H9 (cell line): ENCODE data around the gene SYNE3. TPM values are rescaled to one million over a fixed set of nuclear protein-coding genes. Genes with fewer than 3 reads are reported as not detected.

Experiments
- DNase-seq: peaks from one replicate; pipeline ENCODE4 v3.0.0-alpha.2; 2017
- H2AFZ ChIP-seq: one replicate; pipeline ENCODE4 v1.6.1; 2013; ENCODE audit warnings: mild to moderate bottlenecking, low read length, control low read depth, moderate library complexity
- H2AK5ac ChIP-seq: 2 replicates; pipeline ENCODE4 v1.6.1; 2013; ENCODE audit warnings: low read length, control low read depth, mixed read lengths; ENCODE audit not compliant: insufficient read length
- H2BK120ac ChIP-seq: one replicate; pipeline ENCODE4 v1.6.1; 2013; ENCODE audit warnings: low read depth, mild to moderate bottlenecking, low read length, control low read depth, inconsistent platforms; ENCODE audit not compliant: poor library complexity, severe bottlenecking
- H2BK12ac ChIP-seq: 2 replicates; pipeline ENCODE4 v1.6.1; 2013; ENCODE audit warnings: low read length, control low read depth, mixed read lengths, low read depth; ENCODE audit not compliant: insufficient read length
- H2BK15ac ChIP-seq: 2 replicates; pipeline ENCODE4 v1.6.1; 2013; ENCODE audit warnings: low read depth, low read length, control low read depth
- H2BK20ac ChIP-seq: one replicate; pipeline ENCODE4 v1.6.1; 2013; ENCODE audit warnings: low read depth, mild to moderate bottlenecking, low read length, control low read depth, inconsistent platforms; ENCODE audit not compliant: poor library complexity, severe bottlenecking
- H2BK5ac ChIP-seq: 2 replicates; pipeline ENCODE4 v1.6.1; 2013; ENCODE audit warnings: low read length, control low read depth, mixed read lengths; ENCODE audit not compliant: insufficient read length
- H3K14ac ChIP-seq: 2 replicates; pipeline ENCODE4 v1.6.1; 2013; ENCODE audit warnings: low read length, control low read depth; ENCODE audit not compliant: insufficient read depth
- H3K18ac ChIP-seq: 2 replicates; pipeline ENCODE4 v1.6.1; 2013; ENCODE audit warnings: low read depth, mild to moderate bottlenecking, mixed read lengths, low read length, control low read depth; ENCODE audit not compliant: insufficient read length
- H3K23ac ChIP-seq: 2 replicates; pipeline ENCODE4 v1.6.1; 2013; ENCODE audit warnings: low read length, control low read depth, mixed read lengths, low read depth; ENCODE audit not compliant: insufficient read length
- H3K23me2 ChIP-seq: 2 replicates; pipeline ENCODE4 v1.6.1; 2013; ENCODE audit warnings: low read depth, mild to moderate bottlenecking, mixed read lengths, low read length, control low read depth; ENCODE audit not compliant: insufficient read length, poor library complexity, severe bottlenecking
- H3K27ac ChIP-seq: 2 replicates; pipeline ENCODE4 v1.5.1; 2013; ENCODE audit warnings: low read length, control low read depth, mixed read lengths, low read depth; ENCODE audit not compliant: insufficient read length
- H3K27me3 ChIP-seq: 2 replicates; pipeline ENCODE4 v1.6.1; 2013; ENCODE audit warnings: low read length, control low read depth, inconsistent platforms; ENCODE audit not compliant: insufficient read depth
- H3K4ac ChIP-seq: 2 replicates; pipeline ENCODE4 v1.6.1; 2013; ENCODE audit warnings: low read depth, mild to moderate bottlenecking, control low read depth, inconsistent platforms, low read length, moderate library complexity
- H3K4me1 ChIP-seq: 2 replicates; pipeline ENCODE4 v1.6.1; 2013; ENCODE audit warnings: low read length, control low read depth, inconsistent platforms; ENCODE audit not compliant: insufficient read depth
- H3K4me2 ChIP-seq: 2 replicates; pipeline ENCODE4 v1.6.1; 2013; ENCODE audit warnings: low read length, control low read depth, mixed read lengths; ENCODE audit not compliant: insufficient read length, insufficient read depth
- H3K56ac ChIP-seq: 2 replicates; pipeline ENCODE4 v1.6.1; 2013; ENCODE audit warnings: low read depth, mild to moderate bottlenecking, mixed read lengths, low read length, control low read depth; ENCODE audit not compliant: insufficient read length
- H3K79me1 ChIP-seq: 2 replicates; pipeline ENCODE4 v1.6.1; 2013; ENCODE audit warnings: low read depth, mild to moderate bottlenecking, moderate library complexity, low read length, control low read depth, inconsistent platforms; ENCODE audit not compliant: insufficient read depth, poor library complexity, severe bottlenecking
- H3K79me2 ChIP-seq: 2 replicates; pipeline ENCODE4 v1.6.1; 2013; ENCODE audit warnings: low read length, control low read depth, inconsistent platforms; ENCODE audit not compliant: insufficient read depth
- H3K9ac ChIP-seq: 2 replicates; pipeline ENCODE4 v1.6.1; 2013; ENCODE audit warnings: low read length, control low read depth, mixed read lengths; ENCODE audit not compliant: insufficient read length; ENCODE audit errors: extremely low read depth
- H3K9me3 ChIP-seq: one replicate; pipeline ENCODE4 v1.6.1; 2013; ENCODE audit warnings: low read depth, low read length, inconsistent platforms; ENCODE audit not compliant: control insufficient read depth
- H3T11ph ChIP-seq: one replicate; pipeline ENCODE4 v1.6.1; 2013; ENCODE audit warnings: mild to moderate bottlenecking, low read length, control low read depth, inconsistent platforms
- H4K20me1 ChIP-seq: one replicate; pipeline ENCODE4 v1.6.1; 2013; ENCODE audit not compliant: control insufficient read depth, insufficient read length, insufficient read depth
- H4K5ac ChIP-seq: 2 replicates; pipeline ENCODE4 v1.6.1; 2013; ENCODE audit warnings: low read depth, mild to moderate bottlenecking, mixed read lengths, low read length, control low read depth; ENCODE audit not compliant: insufficient read length
- H4K8ac ChIP-seq: replicated peaks from 2 replicates; pipeline ENCODE4 v1.6.1; 2013; ENCODE audit warnings: low read length, control low read depth, mixed read lengths, low read depth; ENCODE audit not compliant: insufficient read length
- H4K91ac ChIP-seq: 2 replicates; pipeline ENCODE4 v1.6.1; 2013; ENCODE audit warnings: low read depth, mild to moderate bottlenecking, moderate library complexity, mixed read lengths, low read length, control low read depth; ENCODE audit not compliant: insufficient read length
- H3K27ac Mint-ChIP-seq, 3 experiments: 2 replicates in 2 of 3; 3 replicates in 1 of 3; pipeline ENCODE4 v1.8.0; 2020 to 2021; ENCODE audit warnings: mixed read lengths in 3 of 3, mild to moderate bottlenecking in 1 of 3, moderate library complexity in 1 of 3
- H3K27me3 Mint-ChIP-seq: 2 replicates; pipeline ENCODE4 v1.8.0; 2021; ENCODE audit warnings: low read depth, mild to moderate bottlenecking, moderate library complexity, mixed read lengths
- H3K36me3 Mint-ChIP-seq, 3 experiments: 2 replicates in 2 of 3; 3 replicates in 1 of 3; pipeline ENCODE4 v1.8.0; 2020 to 2021; ENCODE audit warnings: low read depth in 3 of 3, mixed read lengths in 3 of 3; ENCODE audit not compliant: insufficient read depth in 1 of 3
- H3K4me1 Mint-ChIP-seq, 2 experiments: 2 replicates each; pipeline ENCODE4 v1.8.0; 2020; ENCODE audit warnings: mixed read lengths in 2 of 2
- H3K4me3 Mint-ChIP-seq, 2 experiments: 2 replicates in 1 of 2; 3 replicates in 1 of 2; pipeline ENCODE4 v1.8.0; 2020 to 2021; ENCODE audit warnings: mild to moderate bottlenecking in 2 of 2, mixed read lengths in 2 of 2, moderate library complexity in 1 of 2
- H3K9me3 Mint-ChIP-seq, 2 experiments: 2 replicates in 1 of 2; 3 replicates in 1 of 2; pipeline ENCODE4 v1.8.0; 2020; ENCODE audit warnings: mild to moderate bottlenecking in 2 of 2, mixed read lengths in 2 of 2, moderate library complexity in 1 of 2
- WGBS: extraction: QIAGEN DNeasy Blood & Tissue Kit; methylation state at CpG from one replicate; pipeline ENCODE4 v1.1.7; 2013; ENCODE audit warnings: missing lambda C conversion rate, low lambda C conversion rate, mixed read lengths; ENCODE audit not compliant: insufficient read length; ENCODE audit errors: extremely low coverage; 5-methylcytosine and 5-hydroxymethylcytosine counted together
- total RNA-seq: library from RNA; stranded (reverse); gene quantifications from 2 replicates; pipeline ENCODE4 v1.2.1, GENCODE V29; 2021
- TF ChIP-seq, protein P1 (sequence below): fragments of 200-600 bp; sonication (generic); conservative IDR thresholded peaks from 3 replicates; pipeline ENCODE4 v1.8.0; 2021; ENCODE audit warnings: antibody characterized with exemption, mild to moderate bottlenecking

Gene SYNE3
- total RNA-seq, 1 experiment from 2014 or later, result 0.11 TPM

DNA sequence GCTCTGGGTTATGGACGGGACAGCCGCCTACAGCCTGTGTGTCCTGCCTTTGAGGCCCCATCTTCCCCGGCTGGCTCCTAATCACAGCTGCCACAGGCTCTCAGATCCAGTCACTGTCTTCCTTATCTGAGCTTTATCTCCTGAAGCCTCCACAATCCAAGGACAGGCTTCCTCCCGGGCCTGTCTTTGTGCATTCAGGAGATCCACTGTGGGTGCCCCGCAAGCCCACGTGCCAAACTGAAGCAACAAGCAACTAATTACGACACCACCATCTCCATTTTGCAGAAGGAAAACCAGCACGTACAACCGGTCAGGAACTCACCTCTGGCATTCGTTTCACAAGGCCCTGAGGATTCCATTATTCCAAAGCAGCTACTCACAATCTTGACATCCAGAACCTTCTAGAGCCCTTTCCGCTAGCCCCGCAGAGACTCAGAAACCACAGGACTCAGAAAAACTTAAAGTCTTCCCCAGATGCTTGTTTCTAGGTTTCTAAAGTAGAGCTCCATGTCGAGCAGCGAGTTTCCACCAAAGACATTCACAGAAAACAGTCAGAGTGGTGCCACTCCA lies 14.0 kb downstream of the SYNE3 start:
- Mint-ChIP-seq H3K27me3 (peaks cover 16% of the 10 kb centered on the region), H3K4me1 (peaks cover 5% of the 10 kb centered on the region in 2 experiments), H3K27ac (no peak overlapping the region), H3K4me3 (no peak overlapping the region), H3K9me3 (no peaks in the 10 kb centered on the region), H3K36me3 (no peaks in the 10 kb centered on the region)
- WGBS, result no CpG with 5 or more reads among the region's 14 CpGs
- H3K18ac ChIP-seq, result no peak overlapping the region
- H2BK15ac ChIP-seq, result no peak overlapping the region
- H3K9ac ChIP-seq, result no peak overlapping the region
- no peak overlapping the region for H2BK12ac ChIP-seq
- no peak overlapping the region for H2BK5ac ChIP-seq
- no peak overlapping the region for H3K27ac ChIP-seq
- no peak for DNase-seq
- no peak overlapping the region for H2BK120ac ChIP-seq
- no peak overlapping the region for H3K56ac ChIP-seq
- no peak overlapping the region for H2AK5ac ChIP-seq
- H4K91ac ChIP-seq, result no peak overlapping the region
- no peak overlapping the region for H3T11ph ChIP-seq
- no peak overlapping the region for H4K8ac ChIP-seq
- TF ChIP-seq, protein P1, sequence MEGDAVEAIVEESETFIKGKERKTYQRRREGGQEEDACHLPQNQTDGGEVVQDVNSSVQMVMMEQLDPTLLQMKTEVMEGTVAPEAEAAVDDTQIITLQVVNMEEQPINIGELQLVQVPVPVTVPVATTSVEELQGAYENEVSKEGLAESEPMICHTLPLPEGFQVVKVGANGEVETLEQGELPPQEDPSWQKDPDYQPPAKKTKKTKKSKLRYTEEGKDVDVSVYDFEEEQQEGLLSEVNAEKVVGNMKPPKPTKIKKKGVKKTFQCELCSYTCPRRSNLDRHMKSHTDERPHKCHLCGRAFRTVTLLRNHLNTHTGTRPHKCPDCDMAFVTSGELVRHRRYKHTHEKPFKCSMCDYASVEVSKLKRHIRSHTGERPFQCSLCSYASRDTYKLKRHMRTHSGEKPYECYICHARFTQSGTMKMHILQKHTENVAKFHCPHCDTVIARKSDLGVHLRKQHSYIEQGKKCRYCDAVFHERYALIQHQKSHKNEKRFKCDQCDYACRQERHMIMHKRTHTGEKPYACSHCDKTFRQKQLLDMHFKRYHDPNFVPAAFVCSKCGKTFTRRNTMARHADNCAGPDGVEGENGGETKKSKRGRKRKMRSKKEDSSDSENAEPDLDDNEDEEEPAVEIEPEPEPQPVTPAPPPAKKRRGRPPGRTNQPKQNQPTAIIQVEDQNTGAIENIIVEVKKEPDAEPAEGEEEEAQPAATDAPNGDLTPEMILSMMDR, result no peak
- no peak overlapping the region for H2BK20ac ChIP-seq
- no peaks in the 10 kb centered on the region for H3K9me3 ChIP-seq
- no peak overlapping the region for H3K23ac ChIP-seq
- H3K79me2 ChIP-seq, result no peaks in the 10 kb centered on the region
- H3K4me1 ChIP-seq, result no peaks in the 10 kb centered on the region
- H3K79me1 ChIP-seq, result no peaks in the 10 kb centered on the region
- peaks cover 2% of the 10 kb centered on the region for H4K20me1 ChIP-seq
- no peaks in the 10 kb centered on the region for H3K23me2 ChIP-seq
- H3K14ac ChIP-seq, result no peak overlapping the region
- no peak overlapping the region for H4K5ac ChIP-seq
- H3K27me3 ChIP-seq, result no peaks in the 10 kb centered on the region
- H3K4ac ChIP-seq, result no peak overlapping the region
- no peak overlapping the region for H2AFZ ChIP-seq
- H3K4me2 ChIP-seq, result no peak overlapping the region
